GM21786 (cell line): ENCODE measurements around the gene SP2.

Experiments
- ATAC-seq: cut with Tn5 transposase; IDR thresholded peaks from one replicate; pipeline ENCODE4 v1.9.1; 2021; ENCODE audit not compliant: unreplicated experiment

SP2 gene

DNA sequence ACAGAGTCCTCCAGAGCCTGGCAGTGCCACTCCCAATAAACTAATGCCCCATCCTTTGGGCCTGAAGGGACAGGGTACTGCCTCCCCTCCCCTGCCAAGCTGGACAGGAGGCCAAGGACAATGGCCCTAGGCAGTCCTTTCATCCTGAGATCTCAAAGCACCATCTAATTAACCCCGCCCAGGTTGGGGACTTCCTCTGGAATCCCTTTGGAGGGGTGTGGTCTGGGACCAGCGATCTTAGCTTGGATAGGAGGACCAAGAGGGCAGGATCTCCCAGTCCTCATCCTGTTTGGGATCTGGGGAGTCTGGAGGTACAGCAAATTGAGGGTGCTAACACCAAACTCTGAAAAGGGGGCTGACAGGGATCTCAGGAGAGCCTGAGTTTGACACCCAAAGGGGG is 26.9 kb upstream of the SP2 start:
- ATAC-seq: no peak

DNA sequence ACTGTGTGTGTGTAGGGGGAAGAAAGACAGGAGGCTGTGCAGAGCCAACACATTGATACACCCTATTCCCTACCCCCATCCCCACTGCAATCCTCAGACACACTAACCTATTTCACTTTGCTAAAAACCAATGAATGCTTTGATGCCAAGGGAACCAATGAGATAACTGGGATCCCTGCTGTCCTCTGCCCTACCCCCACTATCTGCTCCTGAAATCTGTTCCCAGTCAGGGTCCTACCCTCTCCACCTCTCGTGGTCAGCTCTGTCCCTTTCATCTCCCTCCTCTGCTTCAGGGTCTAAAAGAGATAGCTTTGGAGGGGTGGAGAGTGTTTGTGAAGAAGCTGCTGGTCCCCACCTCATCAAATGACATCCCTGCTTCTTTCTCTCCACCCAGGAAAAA is 26.0 kb upstream of the SP2 start:
- ATAC-seq: no peak

DNA sequence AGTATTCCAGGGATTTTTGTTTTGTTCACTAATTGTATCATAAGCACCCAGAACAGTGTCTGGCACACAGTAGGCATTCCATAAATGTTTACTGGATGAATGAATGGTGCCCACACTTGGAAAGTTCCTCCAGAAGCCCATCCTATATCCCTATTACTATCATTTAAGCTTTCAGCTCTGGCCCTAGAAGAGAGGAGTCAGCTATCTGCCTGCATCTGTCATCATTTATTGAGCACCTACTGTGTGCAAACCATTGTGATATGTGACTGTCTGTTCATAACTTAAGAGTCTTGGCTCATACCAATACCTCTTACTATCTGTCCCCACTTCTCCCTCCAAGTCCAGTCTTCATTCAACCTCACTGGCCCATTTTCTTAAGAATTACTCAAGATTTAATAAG is 25.0 kb upstream of the SP2 start:
- ATAC-seq: no peak

DNA sequence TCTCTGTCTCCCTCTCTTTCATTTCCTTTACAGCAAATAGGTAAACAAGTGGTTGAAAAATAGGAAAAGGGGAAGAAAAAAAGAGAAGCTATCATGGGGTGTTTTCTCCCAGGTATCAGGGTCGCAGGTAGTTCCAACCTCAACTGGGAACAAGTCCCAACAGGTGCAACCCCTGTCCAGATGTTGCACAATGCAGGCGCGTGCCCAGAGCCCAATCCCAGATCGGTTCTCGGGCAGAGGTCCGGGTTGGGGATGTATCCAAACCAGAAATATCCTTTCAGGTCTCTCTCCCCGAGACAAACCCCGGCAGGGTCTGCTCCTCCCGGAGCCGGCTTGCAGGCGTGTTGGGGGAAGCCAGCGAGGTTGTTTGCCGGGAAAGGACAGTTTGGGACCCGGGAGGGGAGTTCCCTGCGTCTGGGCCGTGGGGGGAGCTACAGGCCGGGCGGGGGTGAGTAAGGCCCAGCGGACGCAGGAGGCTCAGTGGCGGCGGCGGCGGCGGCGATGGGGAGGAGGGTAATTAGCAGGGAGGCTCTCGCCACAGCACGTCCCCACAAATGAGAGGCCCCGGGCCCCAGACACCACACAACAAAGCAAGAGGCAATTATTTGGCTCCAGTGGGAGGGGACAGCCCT is 23.9 kb upstream of the SP2 start:
- ATAC-seq: no peak

DNA sequence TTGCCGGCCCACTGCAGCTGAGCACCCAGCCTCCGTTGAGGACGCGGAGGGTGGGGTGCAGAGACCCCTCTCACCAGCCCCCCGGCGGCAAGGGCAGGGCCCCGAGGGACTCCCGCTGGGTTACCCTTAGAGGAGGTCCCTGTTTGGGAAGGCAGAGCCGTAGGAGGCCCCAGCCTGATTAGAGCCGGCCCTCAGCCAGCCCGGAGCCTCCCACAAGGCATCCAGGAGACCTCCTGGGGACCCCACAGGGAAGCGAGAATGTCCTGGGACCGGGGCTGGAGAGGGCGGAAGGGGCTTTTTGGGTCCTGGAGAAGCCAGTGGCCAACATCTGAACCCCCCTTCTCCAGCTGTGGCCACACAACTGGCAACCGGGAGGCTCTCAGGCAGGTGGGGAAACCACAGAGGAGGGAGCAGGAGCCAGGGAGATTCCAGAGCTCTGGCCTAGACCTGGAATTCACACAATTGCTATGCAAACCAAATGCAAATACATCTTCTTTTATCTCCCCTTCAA is 23.3 kb upstream of the SP2 start:
- ATAC-seq: no peak

DNA sequence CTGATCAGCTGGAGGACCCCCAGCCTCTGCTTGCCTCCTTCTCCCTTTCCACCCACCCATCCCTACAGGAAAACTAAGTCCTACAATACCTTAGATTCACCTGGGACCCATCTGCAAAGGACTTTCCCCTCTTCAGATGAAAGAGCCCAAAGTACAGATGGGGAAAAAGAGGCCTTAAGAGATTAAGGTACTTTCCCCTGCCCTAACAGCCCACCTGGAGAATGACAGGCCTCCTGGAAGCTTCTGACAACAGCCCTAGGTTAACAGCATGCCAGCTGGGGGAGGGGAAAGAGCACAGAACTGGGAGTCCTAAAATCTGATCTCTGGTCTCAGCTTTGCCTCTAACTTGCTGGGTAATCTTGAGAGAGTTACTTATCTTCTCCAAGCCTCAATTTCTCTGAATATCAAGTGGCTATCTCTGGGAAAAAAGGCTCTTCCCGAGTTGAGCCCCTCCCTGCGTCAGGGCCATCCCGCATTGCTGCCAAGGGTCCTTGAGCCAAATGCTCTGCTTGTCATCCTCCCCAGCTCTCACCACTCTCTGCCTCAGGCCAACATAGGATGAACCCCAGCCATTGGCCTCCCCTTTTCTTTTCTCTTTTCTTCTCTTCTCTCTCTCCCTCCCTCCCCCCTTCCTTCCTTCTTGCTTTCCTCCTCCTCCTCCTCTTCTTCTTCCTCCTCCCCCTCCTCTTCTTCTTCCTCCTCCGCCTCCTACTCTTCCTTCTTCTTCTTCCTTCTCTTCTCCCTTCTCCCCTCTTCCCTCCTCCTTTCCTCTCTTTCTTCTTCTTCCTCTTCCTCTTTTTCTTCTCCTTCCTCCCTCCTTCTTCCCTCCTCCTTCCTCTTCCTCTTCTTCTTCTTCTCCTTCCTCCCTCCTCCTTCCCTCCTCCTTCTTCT is 22.6 kb upstream of the SP2 start:
- no peak for ATAC-seq

DNA sequence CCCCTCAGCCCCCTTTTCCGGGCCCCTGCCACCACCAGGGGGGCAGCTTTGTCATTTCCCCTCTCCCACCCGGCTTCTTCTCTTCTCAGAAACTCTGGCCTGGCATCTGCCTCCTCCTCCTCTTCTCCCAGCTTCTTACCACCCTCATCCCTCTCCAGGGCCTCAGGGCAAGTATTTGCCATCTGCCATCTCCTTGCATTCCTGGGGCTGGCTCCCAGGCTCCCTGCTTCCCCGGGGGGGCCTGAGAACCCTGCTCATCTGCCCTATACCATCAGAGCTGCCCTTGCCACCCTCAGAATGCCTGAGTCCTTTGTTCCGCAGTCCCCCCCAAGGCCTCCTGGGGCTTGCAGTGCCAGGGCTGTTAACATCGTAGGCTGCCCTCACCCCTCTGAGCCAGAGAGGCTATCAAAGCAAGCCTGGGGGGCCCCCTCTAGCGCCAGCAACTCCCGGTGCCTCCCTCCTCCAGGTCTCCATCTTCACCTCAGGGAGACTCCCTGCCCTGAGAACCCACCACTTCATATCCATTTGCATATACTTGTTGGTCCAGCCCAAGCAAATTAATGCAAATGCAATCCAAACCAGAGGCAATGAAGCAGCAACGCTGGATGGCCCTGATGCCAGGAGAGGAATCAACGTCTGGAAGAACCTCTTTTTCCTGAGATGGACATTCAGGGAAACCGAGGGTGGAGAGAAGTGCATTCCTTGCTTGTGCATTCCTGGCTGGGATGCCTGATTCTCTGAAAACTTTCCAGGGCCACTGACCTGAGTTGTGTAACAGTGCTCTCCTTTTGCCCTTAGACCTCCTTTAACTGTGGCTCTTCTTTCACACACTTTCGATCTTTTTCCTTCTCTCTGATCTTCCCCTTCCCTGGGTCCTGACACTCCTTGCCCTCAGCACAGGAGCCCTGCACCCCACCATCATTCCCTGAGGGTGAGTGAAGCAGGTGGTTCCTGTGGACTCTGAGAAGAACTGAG is 20.7 kb upstream of the SP2 start:
- ATAC-seq: no peak

DNA sequence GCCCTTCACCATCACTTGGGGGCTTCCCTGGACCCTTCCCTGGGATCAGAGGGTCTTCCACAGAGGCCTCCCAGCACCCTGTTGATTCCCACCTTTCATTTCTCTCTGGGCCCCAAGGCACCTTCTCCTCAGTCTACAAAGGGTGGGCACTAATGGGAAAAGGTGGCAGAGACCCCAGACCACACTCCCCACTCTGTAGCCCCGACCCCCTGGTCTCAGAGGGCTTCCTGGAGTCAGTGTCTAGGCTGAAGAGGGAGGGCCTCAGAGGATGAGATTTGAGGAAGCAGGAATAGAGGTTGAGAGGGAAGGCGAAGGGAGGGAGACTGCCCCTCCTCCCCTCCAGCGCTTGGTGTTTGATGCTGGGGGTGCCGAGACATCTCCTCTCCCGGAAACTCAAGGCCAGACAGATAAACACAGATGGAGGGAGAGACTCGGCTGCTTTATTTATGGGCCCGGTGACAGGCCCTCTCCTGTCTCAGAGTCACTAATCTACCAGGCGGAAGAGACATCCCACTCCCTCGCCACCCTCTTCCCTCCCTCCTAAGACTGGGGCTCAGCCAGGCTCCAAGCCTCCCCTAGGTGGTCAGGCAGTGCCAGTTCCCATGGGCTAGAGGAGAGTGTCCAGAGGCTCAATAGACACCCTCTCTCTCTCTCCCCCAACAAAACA is 18.5 kb upstream of the SP2 start:
- no peak for ATAC-seq

DNA sequence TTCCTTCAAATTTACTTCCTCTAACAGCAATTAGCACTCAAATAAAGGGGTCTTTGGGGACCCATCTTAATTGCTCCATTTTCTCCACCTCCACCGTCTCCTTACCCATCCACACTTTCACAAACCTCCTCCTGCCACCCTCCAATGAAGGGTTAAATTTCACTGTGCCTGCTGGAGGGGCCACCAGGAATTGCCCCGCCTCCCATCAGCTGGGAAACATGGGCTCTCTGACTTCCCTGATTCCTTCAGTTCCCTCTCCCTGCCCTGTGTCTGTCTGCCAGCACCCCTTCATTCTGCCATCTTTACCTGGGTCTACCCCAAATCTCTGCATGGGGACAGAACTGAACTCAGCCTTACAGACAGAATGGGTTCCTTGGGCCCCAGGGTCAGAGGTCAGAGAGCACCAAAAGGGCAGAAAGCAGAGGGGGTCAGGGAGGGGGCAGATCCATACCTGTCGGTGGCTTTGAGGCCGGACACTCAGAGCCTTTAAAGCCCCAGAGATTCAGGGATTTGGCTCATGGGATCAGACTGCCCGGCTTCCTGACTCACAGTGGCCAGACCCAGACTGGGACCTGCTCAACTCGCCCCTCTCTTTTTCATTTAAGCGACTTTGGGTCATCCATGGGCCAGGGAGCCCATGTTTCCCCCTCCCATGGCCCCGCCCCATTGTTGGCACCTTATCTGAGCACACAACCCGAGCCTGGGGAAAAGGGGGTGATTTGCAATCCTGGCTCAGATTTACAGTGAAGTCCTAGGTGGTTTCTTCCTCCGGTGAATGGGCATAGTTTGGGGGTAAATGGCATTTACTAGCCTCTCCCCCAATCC is 17.6 kb upstream of the SP2 start:
- ATAC-seq: no peak

DNA sequence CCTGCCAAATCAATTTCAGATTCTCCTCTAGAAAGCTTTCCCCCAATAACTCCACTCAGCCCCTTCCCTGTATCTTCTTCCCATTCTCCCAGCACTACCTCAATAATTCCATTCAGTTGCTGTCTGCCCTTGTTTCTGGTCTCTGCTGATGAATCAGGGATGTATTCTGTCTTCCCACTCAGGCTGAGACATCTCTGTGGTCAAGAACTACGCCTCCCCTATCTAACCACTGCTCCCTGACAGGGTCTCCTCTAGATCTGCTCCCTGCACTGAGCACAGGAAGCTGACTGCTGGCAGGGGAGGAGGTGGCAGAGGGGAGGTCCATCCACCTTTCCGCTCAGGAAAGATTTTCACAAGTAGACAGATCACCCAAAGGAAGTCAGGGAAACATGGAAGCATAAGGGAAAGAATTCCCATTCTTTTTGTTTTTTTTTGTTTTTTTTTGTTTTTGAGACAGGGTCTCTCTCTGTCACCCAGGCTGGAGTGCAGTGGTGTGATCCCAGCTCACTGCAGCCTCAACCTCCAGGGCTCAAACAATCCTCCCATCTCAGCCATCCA is 16.9 kb upstream of the SP2 start:
- ATAC-seq: no peak

DNA sequence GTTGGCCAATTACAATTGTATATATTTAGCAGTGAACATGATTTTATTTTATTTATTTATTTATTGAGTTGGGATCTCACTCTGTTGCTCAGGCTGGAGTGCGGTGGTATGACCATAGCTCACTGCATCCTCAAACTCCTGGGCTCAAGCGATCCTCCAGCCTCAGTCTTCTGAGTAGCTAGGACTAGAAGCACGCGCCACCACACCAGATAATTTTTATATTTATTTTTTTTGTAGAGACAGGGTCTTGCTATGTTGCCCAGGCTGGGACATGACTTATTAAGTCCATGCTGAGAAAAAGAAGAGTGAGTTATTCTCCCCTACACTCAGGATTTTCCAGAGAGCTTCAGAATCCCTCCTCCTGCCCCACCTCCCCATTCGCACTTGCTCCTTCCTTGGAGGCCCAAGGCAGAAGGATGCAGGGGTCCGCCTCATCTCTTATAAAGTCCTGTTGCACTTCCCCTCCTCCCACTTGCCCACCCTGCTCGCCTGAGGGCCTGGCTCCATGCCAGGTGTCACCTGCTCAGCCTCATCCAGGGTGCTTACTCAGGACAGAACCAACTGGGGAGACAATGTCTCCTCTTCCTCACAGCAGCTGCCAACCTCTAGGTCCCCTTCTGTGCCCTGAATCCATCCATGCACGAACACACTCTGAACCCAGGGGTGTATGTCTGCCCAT is 16.1 kb upstream of the SP2 start:
- ATAC-seq: no peak

DNA sequence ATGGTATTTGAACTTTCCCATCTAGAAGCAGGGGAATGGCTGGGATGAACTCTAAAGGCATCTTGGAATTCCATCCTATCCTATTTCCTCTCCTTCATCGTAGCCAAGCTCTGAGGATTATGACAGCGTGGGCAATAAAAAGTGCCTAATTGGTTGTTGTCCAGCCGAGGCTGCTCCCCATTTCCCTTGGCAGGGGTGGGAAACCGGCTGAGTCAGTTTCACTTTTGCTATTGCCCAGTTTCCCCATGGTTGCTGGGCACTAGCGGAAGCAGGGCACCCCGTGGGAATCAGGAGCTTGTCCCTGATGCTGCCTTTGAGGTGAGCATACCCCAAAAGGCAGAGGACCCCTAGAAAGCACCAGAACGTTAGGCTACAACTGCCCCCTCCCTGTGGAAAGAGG is 13.8 kb upstream of the SP2 start:
- no peak for ATAC-seq

DNA sequence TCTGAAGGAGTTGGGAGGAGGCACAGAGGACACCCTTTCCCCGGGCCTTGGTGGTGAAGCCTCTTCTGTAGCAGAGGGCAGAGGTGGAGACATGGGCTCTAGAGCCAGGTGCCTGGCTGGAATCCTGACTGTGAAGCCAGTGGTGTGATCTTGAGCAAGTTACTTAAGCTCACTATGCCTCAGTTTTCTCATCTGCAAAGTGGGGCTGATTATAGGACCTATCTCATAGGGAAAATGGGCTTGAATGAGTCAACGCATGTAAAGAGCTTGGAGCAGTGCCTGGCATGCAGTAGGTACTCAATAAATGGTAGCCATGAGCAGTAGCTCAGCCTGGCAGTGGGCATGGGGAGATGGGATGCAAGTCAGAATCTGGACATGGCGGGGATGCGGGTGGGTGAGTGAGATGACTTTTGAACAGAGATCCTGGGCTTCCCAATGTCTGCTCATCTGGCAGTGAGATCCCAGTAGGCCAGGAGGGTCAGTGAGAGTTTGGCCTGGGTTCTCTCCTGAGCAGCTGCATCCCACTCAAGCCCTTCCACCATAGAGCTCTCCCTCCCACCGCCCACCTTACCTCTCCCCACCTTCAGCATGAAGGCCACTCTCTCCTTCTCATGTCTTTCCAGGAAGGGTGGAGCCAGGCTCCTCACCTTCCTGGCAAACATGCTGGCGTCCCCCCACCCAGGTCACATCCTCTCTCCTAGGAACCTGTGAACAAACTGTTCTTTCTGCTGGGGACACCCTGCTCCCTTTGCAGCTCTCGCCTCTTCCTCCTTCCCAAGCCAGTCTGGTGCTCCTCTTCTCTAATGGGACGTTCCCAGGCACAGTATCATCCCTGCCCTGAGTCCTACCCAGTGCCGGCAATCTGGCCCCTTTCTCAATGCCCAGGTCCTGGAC is 13.1 kb upstream of the SP2 start:
- no peak for ATAC-seq

DNA sequence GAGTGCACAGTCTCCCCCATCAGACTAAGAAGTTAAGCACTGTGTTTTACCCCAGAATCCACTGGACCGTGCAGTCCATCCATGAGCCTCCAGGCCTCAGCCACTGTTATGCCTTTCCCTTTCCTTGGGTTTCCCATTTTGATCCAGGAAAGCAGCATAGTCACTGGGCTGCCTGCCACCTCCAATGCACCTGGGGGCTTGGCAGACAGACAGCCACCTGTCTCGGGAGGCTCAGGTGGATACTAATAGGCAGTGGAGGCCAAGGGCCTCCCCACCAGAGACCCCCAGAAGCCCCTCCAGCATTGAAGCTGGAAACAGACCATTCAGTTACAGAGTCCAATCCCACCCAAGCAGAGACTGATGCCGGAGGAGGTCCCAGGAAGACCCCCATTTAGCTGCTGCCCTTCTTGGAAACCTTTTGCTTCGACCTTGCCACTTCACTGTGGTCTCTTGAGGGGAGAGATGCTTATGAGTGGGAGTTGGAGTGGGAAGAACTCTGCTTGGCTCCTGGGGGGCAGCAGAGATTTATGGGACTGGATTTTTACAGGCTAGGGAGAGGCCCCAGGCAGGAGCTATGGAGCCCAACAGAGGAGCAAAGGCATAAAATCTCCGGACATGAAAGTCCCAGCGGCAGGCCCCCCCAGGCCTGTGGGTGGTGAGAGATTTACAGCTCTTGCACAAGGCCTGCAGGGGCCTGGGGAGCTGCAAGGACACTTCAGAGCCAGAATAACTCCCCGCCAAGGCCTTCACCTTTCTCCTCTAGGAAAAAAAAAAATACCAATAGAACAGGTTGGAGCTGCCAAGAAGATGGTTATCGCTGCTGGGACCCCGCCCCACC is 12.2 kb upstream of the SP2 start:
- no peak for ATAC-seq

DNA sequence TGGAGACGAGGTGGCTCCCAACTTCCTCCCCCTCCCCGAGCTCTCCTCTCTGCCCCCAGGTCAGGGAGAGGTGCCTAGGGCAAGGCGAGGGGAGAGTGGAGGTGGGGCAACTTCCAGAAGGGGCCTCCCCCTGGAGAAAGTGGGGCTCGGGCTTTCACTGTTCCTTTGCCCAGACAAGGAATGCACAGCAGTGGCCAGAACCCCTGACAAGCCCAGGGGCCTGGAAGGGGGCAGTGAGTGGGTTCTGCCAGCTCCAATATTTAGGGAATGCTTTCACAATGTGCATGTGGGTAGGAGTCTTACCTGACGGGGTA is 11.7 kb upstream of the SP2 start:
- ATAC-seq: no peak

DNA sequence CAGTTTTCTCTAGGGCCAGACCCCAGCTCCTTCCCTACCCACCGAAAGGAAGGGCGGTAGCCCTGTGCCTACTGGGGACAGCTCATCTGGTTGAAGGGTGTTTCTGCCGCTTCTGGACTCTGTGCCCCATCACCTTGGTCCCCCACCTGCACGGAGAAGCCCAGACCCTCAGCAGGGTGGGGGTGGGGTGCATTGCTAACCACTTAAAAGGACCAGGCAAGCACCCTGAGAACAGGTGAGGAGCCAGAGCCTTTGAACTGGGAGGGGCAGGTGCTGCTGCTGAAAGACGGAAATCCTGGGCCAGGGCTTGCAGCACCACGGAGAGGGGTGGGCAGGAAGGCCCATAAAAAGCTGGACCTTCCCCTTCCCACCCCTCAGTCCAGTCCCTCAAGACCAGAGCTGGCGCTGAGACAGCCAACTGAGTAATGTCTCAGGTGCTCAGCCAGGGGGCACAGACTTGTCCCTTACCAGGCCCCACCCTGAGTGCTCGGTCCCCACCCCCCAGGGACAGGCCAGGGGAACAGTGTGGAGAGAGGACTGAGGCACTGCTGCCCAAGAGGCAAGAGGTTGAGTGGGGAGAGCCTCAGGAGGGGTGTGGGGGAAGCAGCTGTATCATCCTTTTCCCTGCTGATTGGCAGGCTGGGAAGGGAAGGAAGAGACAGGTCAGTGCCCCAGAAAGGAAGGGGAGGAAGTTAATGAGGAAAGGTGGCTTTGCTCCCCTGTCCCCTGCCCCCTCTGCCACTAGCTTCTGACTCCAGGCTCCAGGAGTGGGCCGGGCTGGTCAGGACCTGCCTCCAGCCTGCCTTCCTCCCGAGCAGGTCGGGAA is 10.9 kb upstream of the SP2 start:
- ATAC-seq: no peak
